ENCODE data around the gene WDFY3.

DNA sequence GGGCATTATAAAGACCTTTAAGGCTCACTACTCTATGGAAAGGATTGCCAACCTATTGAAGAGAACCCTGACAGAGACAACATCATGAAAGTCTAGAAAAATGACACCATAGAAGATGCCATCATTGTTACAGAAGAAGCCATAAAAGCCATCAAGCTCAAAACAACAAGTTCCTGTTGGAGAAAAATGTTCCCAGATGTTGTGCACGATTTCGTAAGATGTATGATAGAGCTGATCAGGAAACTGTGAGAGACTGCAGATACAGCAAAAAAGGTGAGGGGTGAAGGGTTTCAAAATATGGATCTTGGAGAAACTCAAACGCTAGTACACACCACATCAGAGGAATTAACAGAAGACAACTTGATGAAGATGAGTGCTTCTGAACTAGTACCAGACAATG, 53.3 kb downstream of the WDFY3 start:
- TF ChIP-seq, protein P1, sequence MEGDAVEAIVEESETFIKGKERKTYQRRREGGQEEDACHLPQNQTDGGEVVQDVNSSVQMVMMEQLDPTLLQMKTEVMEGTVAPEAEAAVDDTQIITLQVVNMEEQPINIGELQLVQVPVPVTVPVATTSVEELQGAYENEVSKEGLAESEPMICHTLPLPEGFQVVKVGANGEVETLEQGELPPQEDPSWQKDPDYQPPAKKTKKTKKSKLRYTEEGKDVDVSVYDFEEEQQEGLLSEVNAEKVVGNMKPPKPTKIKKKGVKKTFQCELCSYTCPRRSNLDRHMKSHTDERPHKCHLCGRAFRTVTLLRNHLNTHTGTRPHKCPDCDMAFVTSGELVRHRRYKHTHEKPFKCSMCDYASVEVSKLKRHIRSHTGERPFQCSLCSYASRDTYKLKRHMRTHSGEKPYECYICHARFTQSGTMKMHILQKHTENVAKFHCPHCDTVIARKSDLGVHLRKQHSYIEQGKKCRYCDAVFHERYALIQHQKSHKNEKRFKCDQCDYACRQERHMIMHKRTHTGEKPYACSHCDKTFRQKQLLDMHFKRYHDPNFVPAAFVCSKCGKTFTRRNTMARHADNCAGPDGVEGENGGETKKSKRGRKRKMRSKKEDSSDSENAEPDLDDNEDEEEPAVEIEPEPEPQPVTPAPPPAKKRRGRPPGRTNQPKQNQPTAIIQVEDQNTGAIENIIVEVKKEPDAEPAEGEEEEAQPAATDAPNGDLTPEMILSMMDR (IDR thresholded peaks at IDR 0.05), result no peak
- no peak for TF ChIP-seq POLR2A (IDR thresholded peaks at IDR 0.05)

All from lower leg skin (tissue), 3 donors.